AG04450 (cell line): ENCODE data around the gene GNAL. TPM values are rescaled to one million over a fixed set of nuclear protein-coding genes. Genes with fewer than 3 reads are reported as not detected.

Experiments used
- CTCF ChIA-PET: fragments of 300-600, 350-600 bp; formaldehyde crosslinking; extraction: SDS; loops from one replicate; lab custom pipeline; 2022; ENCODE audit warnings: antibody characterized with exemption, inconsistent platforms; lab: Charles Lee
- POLR2A ChIA-PET: fragments of 350-600 bp; formaldehyde crosslinking; extraction: SDS; loops from one replicate; lab custom pipeline; 2021; ENCODE audit warnings: antibody characterized with exemption, inconsistent platforms; lab: Yijun Ruan, JAX
- DNase-seq: peaks from one replicate; pipeline ENCODE4 v3.0.0-alpha.2; 2011; ENCODE audit warnings: low read depth, low spot score
- H3K27ac ChIP-seq: one replicate; pipeline ENCODE4 v1.5.1; 2012; ENCODE audit warnings: low read depth, low read length, control low read depth
- H3K27me3 ChIP-seq: one replicate; pipeline ENCODE4 v1.6.0; 2012; ENCODE audit warnings: low read length; ENCODE audit not compliant: control insufficient read depth, insufficient read depth
- H3K4me3 ChIP-seq: 2 replicates; pipeline ENCODE4 v1.5.1; 2011; ENCODE audit warnings: mild to moderate bottlenecking, low read depth, low read length, control low read depth
- H3K9me3 ChIP-seq: 2 replicates; pipeline ENCODE4 v1.5.1; 2012; ENCODE audit warnings: low read length; ENCODE audit not compliant: control insufficient read depth, insufficient read depth
- CTCF ChIP-seq: IDR thresholded peaks from 2 replicates; pipeline ENCODE4 v1.5.1; 2011; ENCODE audit warnings: low read depth, low read length, control low read depth, inconsistent platforms
- polyA plus RNA-seq: library from polyadenylated mRNA; depleted of rRNA; stranded (reverse); fragments of >200 nt; gene quantifications from 2 replicates; pipeline ENCODE4 v1.2.3, GENCODE V29; 2011

The GNAL gene
- polyA plus RNA-seq, 1 experiment: 0.51 TPM

GRCh38 chr18:11672846-11673454, 16.1 kb upstream of the GNAL start:
- Histone ChIP-seq H3K27ac (no peak overlapping the region), H3K9me3 (no peaks in the 10 kb centered on the region), H3K4me3 (no peak overlapping the region), H3K27me3 (no peaks in the 10 kb centered on the region)
- TF ChIP-seq CTCF: no peak
- CTCF ChIA-PET: no interaction called here
- DNase-seq: no peak
- POLR2A ChIA-PET: no interaction called here

GRCh38 chr18:11673560-11673959, 15.5 kb upstream of the GNAL start:
- DNase-seq: no peak
- H3K27ac ChIP-seq: no peak overlapping the region
- no peak for TF ChIP-seq CTCF
- H3K27me3 ChIP-seq: no peaks in the 10 kb centered on the region
- CTCF ChIA-PET: interaction anchor here (0.9 kb wide), 1 partner anchor 18 kb away, joined by 5 read pairs; no protein-coding TSS in a partner anchor
- H3K4me3 ChIP-seq: no peak overlapping the region
- POLR2A ChIA-PET: no interaction called here
- H3K9me3 ChIP-seq: no peaks in the 10 kb centered on the region

- Histone ChIP-seq H3K27ac (no peak overlapping the region), H3K27me3 (no peaks in the 10 kb centered on the region), H3K9me3 (no peaks in the 10 kb centered on the region), H3K4me3 (no peak overlapping the region)
- no peak for TF ChIP-seq CTCF
- ChIA-PET POLR2A (no interaction called here), CTCF (interaction anchor here (0.9 kb wide), 1 partner anchor 19 kb away, joined by 5 read pairs; no protein-coding TSS in a partner anchor)
- no peak for DNase-seq
These were observed 14.9 kb upstream of the GNAL start for GRCh38 chr18:11674119-11674518.

GRCh38 chr18:11676386-11676785, 12.7 kb upstream of the GNAL start:
- ChIA-PET POLR2A (no interaction called here), CTCF (no interaction called here)
- no peak for TF ChIP-seq CTCF
- Histone ChIP-seq H3K9me3 (no peaks in the 10 kb centered on the region), H3K4me3 (no peak overlapping the region), H3K27ac (no peak overlapping the region), H3K27me3 (no peaks in the 10 kb centered on the region)
- DNase-seq: no peak

GRCh38 chr18:11676867-11677266, 12.2 kb upstream of the GNAL start:
- ChIA-PET CTCF (no interaction called here), POLR2A (no interaction called here)
- Histone ChIP-seq H3K4me3 (no peak overlapping the region), H3K9me3 (no peaks in the 10 kb centered on the region), H3K27me3 (peaks cover 2% of the 10 kb centered on the region), H3K27ac (no peak overlapping the region)
- no peak for DNase-seq
- no peak for TF ChIP-seq CTCF
